HG03571 (cell line): ENCODE data around the gene EHD2.
"Not testable (repeated sequence)": the region's sequence is repeated elsewhere in the genome, so short reads cannot be mapped to it uniquely, and the experiment has no call there.

Source experiments
- ATAC-seq: cut with Tn5 transposase; IDR thresholded peaks from one replicate; pipeline ENCODE4 v1.9.1; 2021; ENCODE audit not compliant: unreplicated experiment

EHD2 gene

GRCh38 chr19:47714339-47714738, 1.1 kb downstream of the EHD2 start:
- no peak for ATAC-seq

- ATAC-seq, result not testable (repeated sequence)
Measured at GRCh38 chr19:47714855-47715254, 1.6 kb downstream of the EHD2 start.

GRCh38 chr19:47716270-47716937, 3.2 kb downstream of the EHD2 start:
- ATAC-seq, result no peak

- ATAC-seq, result not testable (repeated sequence)
Measured at GRCh38 chr19:47718415-47719046, 5.3 kb downstream of the EHD2 start.

- no peak for ATAC-seq
Measured at GRCh38 chr19:47719047-47719859, 6.0 kb downstream of the EHD2 start.

- no peak for ATAC-seq
Measured at GRCh38 chr19:47720669-47721422, 7.6 kb downstream of the EHD2 start.

- ATAC-seq, result no peak
Measured at GRCh38 chr19:47723581-47723940, 10.3 kb downstream of the EHD2 start.

GRCh38 chr19:47725759-47726401, 12.7 kb downstream of the EHD2 start:
- ATAC-seq, result no peak

GRCh38 chr19:47726467-47726866, 13.2 kb downstream of the EHD2 start:
- ATAC-seq, result no peak

- not testable (repeated sequence) for ATAC-seq
Measured at GRCh38 chr19:47728295-47728694, 15.1 kb downstream of the EHD2 start.

GRCh38 chr19:47729468-47729798, 16.2 kb downstream of the EHD2 start:
- no peak for ATAC-seq

- no peak for ATAC-seq
Measured at GRCh38 chr19:47729799-47730520, 16.7 kb downstream of the EHD2 start.

GRCh38 chr19:47730521-47730889, 17.3 kb downstream of the EHD2 start:
- no peak for ATAC-seq

- ATAC-seq, result no peak
Measured at GRCh38 chr19:47730910-47731309, 17.7 kb downstream of the EHD2 start.

GRCh38 chr19:47735131-47735530, 21.9 kb downstream of the EHD2 start:
- no peak for ATAC-seq

- no peak for ATAC-seq
Measured at GRCh38 chr19:47740866-47741519, 27.8 kb downstream of the EHD2 start.

GRCh38 chr19:47741544-47742140, 28.4 kb downstream of the EHD2 start:
- no peak for ATAC-seq

- ATAC-seq, result no peak
Measured at GRCh38 chr19:47742634-47743033, 29.4 kb downstream of the EHD2 start.
